GM18861 (cell line): ENCODE data around the gene PROM2.

ENCODE experiments used
- ATAC-seq: cut with Tn5 transposase; IDR thresholded peaks from one replicate; pipeline ENCODE4 v1.9.1; 2021; ENCODE audit not compliant: unreplicated experiment

Gene PROM2

GRCh38 chr2:95336406-95336805 lies 62.2 kb downstream of the PROM2 start:
- no peak for ATAC-seq

DNA sequence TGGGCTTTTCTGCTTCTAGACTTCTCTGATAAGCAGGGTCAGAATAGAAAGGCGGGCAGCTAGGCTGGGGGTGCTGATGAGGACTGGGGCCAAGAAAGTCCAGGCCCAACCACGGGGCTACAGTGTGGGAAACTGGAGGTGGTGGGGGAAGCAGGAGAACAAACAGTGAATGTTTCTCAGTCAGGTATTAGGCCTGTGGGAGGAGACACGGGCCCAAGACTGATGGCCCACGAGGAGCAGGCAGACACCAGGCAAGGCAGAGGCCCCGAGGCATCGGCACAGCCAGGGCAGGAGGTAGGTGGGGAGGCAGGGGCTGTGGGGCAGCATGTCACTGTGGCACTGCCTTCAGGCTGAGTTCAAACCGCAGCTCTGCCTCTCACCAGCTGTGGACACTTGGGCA lies 63.6 kb downstream of the PROM2 start:
- no peak for ATAC-seq
